ENCODE data around the gene RPS29.

DNA sequence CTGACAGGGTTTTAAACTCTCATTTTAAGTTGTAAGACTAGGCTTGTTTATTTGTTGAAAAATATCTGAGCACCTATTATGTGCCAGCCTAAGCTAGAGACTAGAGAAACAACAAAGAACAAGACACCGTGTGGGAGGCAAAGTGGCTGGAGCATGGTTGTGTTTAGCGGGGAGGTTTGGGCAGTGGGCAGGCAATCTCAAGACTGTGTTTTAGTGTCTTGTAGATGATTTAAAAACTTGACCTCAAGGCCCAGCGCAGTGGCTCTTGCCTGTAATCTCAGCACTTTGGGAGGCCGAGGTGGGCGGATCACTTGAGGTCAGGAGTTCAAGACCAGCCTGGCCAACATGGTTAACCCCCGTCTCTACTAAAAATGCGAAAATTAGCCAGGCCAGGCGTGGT lies 26.5 kb upstream of the RPS29 start:
- TF ChIP-seq, protein P1, sequence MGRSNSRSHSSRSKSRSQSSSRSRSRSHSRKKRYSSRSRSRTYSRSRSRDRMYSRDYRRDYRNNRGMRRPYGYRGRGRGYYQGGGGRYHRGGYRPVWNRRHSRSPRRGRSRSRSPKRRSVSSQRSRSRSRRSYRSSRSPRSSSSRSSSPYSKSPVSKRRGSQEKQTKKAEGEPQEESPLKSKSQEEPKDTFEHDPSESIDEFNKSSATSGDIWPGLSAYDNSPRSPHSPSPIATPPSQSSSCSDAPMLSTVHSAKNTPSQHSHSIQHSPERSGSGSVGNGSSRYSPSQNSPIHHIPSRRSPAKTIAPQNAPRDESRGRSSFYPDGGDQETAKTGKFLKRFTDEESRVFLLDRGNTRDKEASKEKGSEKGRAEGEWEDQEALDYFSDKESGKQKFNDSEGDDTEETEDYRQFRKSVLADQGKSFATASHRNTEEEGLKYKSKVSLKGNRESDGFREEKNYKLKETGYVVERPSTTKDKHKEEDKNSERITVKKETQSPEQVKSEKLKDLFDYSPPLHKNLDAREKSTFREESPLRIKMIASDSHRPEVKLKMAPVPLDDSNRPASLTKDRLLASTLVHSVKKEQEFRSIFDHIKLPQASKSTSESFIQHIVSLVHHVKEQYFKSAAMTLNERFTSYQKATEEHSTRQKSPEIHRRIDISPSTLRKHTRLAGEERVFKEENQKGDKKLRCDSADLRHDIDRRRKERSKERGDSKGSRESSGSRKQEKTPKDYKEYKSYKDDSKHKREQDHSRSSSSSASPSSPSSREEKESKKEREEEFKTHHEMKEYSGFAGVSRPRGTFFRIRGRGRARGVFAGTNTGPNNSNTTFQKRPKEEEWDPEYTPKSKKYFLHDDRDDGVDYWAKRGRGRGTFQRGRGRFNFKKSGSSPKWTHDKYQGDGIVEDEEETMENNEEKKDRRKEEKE (IDR thresholded peaks at IDR 0.05) = no peak
- TF ChIP-seq CTCF (IDR thresholded peaks at IDR 0.05 in 2 of 3, conservative IDR thresholded peaks at IDR 0.05 in 1 of 3; ENCODE audit: control insufficient read depth in 2 of 3, extremely low read depth in 1 of 3, insufficient read depth in 1 of 3, low read depth in 3 of 3, low read length in 3 of 3) = no peak
- TF ChIP-seq SRF (IDR thresholded peaks at IDR 0.05; ENCODE audit: low read depth in 2 of 2, low read length in 2 of 2) = no peak
- TF ChIP-seq, protein P2, sequence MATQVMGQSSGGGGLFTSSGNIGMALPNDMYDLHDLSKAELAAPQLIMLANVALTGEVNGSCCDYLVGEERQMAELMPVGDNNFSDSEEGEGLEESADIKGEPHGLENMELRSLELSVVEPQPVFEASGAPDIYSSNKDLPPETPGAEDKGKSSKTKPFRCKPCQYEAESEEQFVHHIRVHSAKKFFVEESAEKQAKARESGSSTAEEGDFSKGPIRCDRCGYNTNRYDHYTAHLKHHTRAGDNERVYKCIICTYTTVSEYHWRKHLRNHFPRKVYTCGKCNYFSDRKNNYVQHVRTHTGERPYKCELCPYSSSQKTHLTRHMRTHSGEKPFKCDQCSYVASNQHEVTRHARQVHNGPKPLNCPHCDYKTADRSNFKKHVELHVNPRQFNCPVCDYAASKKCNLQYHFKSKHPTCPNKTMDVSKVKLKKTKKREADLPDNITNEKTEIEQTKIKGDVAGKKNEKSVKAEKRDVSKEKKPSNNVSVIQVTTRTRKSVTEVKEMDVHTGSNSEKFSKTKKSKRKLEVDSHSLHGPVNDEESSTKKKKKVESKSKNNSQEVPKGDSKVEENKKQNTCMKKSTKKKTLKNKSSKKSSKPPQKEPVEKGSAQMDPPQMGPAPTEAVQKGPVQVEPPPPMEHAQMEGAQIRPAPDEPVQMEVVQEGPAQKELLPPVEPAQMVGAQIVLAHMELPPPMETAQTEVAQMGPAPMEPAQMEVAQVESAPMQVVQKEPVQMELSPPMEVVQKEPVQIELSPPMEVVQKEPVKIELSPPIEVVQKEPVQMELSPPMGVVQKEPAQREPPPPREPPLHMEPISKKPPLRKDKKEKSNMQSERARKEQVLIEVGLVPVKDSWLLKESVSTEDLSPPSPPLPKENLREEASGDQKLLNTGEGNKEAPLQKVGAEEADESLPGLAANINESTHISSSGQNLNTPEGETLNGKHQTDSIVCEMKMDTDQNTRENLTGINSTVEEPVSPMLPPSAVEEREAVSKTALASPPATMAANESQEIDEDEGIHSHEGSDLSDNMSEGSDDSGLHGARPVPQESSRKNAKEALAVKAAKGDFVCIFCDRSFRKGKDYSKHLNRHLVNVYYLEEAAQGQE (IDR thresholded peaks at IDR 0.05; ENCODE audit: low read depth, low read length) = no peak
- no peak for TF ChIP-seq EP300 (IDR thresholded peaks at IDR 0.05; ENCODE audit: borderline replicate concordance in 1 of 2, control insufficient read depth in 1 of 2, low read depth in 2 of 2, low read length in 2 of 2)

Measured in GM12878 (cell line).